PC-9 (cell line): ENCODE measurements around the gene ARHGAP6.

ENCODE experiments used
- CTCF ChIP-seq: fragments of 200-600 bp; sonication (generic); conservative IDR thresholded peaks from 2 replicates; pipeline ENCODE4 v1.6.1; 2017; ENCODE audit warnings: mixed run types, antibody characterized with exemption, mild to moderate bottlenecking, moderate library complexity
- EZH2 ChIP-seq: fragments of 200-600 bp; sonication (generic); IDR thresholded peaks from 2 replicates; pipeline ENCODE4 v1.8.0; 2017; ENCODE audit warnings: antibody characterized with exemption, low read depth

GRCh38 chrX:11474576-11474975 lies 191.1 kb downstream of the ARHGAP6 start:
- no peak for TF ChIP-seq CTCF
- TF ChIP-seq EZH2: no peak
